M059J (cell line): ENCODE data around the gene HYCC2. TPM values are rescaled to one million over a fixed set of nuclear protein-coding genes. Genes with fewer than 3 reads are reported as not detected.
"Not testable (repeated sequence)": the region's sequence is repeated elsewhere in the genome, so short reads cannot be mapped to it uniquely, and the experiment has no call there.

Experiments
- DNase-seq: peaks from one replicate; pipeline ENCODE4 v3.0.0-alpha.2; 2012; ENCODE audit warnings: low read depth
- total RNA-seq: library from RNA; depleted of rRNA; stranded (reverse); fragments of >200 nt; shearing (Covaris generic); gene quantifications from 2 replicates; pipeline ENCODE4 v1.2.3, GENCODE V29; 2014

Gene HYCC2
- total RNA-seq, 1 experiment from 2014 or later, result 6.7 TPM

GRCh38 chr2:201072201-201072530 is 695 bp upstream of the HYCC2 start:
- no peak for DNase-seq

- peak; percentile 49 for DNase-seq
Observed at GRCh38 chr2:201070948-201071478, 458 bp downstream of the HYCC2 start.

GRCh38 chr2:201064797-201065329 is 6.6 kb downstream of the HYCC2 start:
- no peak for DNase-seq

DNA sequence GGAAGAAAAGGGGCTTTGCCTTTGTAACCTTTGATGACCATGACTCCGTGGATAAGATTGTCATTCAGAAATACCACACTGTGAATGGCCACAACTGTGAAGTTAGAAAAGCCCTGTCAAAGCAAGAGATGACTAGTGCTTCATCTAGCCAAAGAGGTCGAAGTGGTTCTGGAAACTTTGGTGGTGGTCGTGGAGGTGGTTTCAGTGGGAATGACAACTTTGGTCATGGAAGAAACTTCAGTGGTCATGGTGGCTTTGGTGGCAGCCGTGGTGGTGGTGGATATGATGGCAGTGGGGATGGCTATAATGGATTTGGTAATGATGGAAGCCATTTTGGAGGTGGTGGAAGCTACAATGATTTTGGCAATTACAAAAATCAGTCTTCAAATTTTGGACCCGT is 8.0 kb downstream of the HYCC2 start:
- DNase-seq, result not testable (repeated sequence)

DNA sequence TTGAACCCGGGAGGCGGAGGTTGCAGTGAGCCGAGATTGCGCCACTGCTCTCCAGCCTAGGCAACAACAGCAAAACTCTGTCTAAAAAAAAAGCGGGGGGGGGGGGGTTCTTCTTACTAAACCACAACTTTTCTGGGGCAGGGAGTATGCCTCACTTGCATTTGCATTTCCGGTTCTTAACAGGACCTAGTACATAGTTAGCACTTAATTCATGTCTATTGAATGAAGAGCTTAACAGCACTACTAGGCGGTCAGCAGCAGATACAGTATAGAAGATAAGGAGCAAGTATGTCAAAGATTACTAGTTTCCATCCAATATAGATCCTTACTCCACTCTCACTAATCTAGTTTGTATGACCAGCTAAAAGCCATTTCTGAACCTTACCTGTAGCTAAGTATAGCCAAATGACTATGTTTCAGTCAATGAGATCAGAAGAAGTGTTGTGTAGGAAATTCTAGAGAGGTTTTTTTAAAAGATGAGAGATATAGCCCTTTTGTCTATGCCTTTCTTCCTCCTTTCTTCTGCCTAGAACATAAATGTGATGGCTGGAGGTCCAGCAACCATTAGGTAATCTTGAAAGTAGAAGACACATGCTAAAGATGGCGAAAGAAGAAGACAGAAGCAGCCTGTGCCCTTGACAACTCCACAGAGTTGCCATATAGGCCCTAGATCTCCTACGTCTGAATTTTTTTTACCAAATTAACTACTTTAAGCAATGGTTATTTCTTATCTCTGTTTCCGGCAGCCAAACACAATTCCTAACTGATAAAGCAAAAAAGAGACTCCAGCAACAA is 11.3 kb downstream of the HYCC2 start:
- DNase-seq, result no peak

DNA sequence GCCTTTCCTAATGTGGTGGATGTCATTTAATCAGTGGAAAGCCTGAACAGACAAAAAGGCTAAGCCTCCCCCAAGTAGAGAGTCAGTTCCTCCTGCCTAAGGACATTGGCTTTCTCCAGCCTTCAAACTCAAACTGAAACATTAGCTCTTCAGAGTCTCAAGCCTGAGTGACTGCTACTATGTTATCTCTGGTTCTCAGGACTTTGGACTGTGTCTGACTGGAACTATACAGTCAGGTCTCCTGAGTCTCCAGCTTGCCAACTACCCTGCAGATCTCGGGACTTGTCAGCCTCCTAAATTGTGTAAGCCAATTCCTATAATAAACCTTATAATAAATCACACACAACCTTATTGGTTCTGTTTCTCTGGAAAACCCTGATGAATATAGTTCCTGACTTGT is 12.6 kb downstream of the HYCC2 start:
- DNase-seq, result no peak

- DNase-seq, result no peak
Observed at GRCh38 chr2:201057715-201058248, 13.7 kb downstream of the HYCC2 start.

GRCh38 chr2:201057087-201057521 is 14.4 kb downstream of the HYCC2 start:
- no peak for DNase-seq

- no peak for DNase-seq
Observed at GRCh38 chr2:201049455-201049854, 22.0 kb downstream of the HYCC2 start.

- no peak for DNase-seq
Observed at GRCh38 chr2:201046881-201047280, 24.6 kb downstream of the HYCC2 start.

DNA sequence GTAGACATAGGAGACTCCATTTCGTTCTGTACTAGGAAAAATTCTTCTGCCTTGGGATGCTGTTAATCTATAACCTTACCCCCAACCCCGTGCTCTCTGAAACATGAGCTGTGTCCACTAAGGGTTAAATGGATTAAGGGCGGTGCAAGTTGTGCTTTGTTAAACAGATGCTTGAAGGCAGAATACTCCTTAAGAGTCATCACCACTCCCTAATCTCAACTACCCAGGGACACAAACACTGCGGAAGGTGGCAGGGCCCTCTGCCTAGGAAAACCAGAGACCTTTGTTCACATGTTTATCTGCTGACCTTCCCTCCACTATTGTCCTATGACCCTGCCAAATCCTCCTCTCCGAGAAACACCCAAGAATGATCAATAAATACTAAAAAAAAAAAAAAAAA is 28.4 kb downstream of the HYCC2 start:
- not testable (repeated sequence) for DNase-seq

GRCh38 chr2:201042451-201042850 is 29.0 kb downstream of the HYCC2 start:
- not testable (repeated sequence) for DNase-seq

GRCh38 chr2:201040867-201041628 is 30.4 kb downstream of the HYCC2 start:
- DNase-seq, result no peak

DNA sequence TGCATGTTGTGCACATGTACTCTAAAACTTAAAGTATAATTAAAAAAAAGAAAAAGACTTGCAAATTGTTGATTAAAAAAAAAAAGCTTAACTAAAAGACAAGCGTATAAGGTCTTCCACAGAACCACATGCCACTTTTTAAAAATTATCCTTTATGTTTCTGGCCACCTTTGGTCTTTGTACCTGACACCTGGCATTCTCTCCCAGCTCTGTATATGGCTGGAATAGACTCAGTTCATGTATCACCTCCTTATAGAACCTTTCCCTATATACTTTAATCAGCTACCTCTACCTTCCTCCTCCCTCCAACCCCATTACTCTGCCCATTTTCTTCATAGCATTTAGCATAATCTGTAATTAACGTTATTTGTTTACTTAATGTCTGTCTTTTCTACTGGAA is 32.6 kb downstream of the HYCC2 start:
- no peak for DNase-seq

- DNase-seq, result not testable (repeated sequence)
Observed at GRCh38 chr2:201038361-201038760, 33.1 kb downstream of the HYCC2 start.

- DNase-seq, result not testable (repeated sequence)
Observed at GRCh38 chr2:201034355-201034754, 37.1 kb downstream of the HYCC2 start.

DNA sequence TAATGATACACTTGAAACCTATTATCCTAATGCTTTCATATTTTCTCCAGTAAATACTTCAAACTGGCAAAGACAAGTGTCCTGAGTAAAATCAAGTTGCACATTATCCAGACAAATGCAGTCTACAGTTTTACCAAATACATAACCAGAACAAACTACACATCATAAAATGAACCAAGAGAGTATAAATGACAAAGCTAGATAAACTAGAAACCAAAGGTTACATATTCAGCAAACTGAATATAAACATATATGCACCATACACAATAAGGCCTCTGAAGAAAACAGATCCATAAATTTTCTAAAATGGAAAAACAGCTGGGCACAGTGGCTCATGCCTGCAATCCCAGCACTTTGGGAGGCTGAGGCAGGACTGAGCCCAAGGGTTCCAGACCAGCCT is 47.0 kb downstream of the HYCC2 start:
- DNase-seq, result no peak

DNA sequence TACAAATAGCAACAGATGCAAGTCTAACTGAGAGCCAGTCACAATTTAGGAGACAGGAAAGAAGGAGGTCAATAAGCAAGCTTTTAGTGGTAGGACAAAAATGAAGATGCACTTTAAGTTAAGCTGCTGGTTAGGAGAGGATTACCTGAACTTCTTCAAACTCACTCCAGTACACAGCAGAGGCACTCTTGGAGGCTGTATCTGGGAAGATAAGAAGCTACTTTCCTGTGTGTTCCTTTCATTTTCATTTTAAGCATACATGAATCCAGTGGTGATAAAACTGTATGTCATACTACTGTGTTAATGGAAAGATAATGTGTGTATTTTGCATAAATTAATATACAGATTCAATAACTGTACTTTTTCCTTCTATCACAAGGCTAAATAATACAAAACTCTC is 49.6 kb downstream of the HYCC2 start:
- DNase-seq, result no peak
